HepG2 (cell line): Measurements from ENCODE around the gene CHRNB1. TPM values are rescaled to one million over a fixed set of nuclear protein-coding genes. Genes with fewer than 3 reads are reported as not detected.
A peak's percentile ranks its signal among the peaks of the same experiment; 100 is the strongest.

Source experiments
- KLF11 ChIP-seq: IDR thresholded peaks from 2 replicates; pipeline ENCODE4 v1.6.1; 2016; ENCODE audit warnings: missing compliant biosample characterization
- NFE2L1 ChIP-seq: sonication (generic); formaldehyde crosslinking; IDR thresholded peaks from 2 replicates; pipeline ENCODE4 v1.4.0; 2020; ENCODE audit warnings: missing genetic modification reagents, mild to moderate bottlenecking, borderline replicate concordance
- TBL1XR1 ChIP-seq: fragments of 150-350 bp; IDR thresholded peaks from 2 replicates; pipeline ENCODE4 v1.6.1; 2014; ENCODE audit warnings: borderline replicate concordance, low read length; ENCODE audit not compliant: partially characterized antibody
- ZFP37 ChIP-seq: sonication (generic); formaldehyde crosslinking; IDR thresholded peaks from 2 replicates; pipeline ENCODE4 v1.4.0; 2020; ENCODE audit warnings: missing genetic modification reagents, borderline replicate concordance
- ZNF207 ChIP-seq: fragments of 450-650 bp; IDR thresholded peaks from 2 replicates; pipeline ENCODE4 v1.6.1; 2016; ENCODE audit warnings: antibody characterized with exemption, borderline replicate concordance
- ZNF317 ChIP-seq: sonication (generic); formaldehyde crosslinking; IDR thresholded peaks from 2 replicates; pipeline ENCODE4 v1.5.0; 2020; ENCODE audit warnings: mild to moderate bottlenecking, missing genetic modification reagents
- ZNF792 ChIP-seq: IDR thresholded peaks from 2 replicates; pipeline ENCODE4 v1.6.1; 2016
- ZNF841 ChIP-seq: sonication (generic); formaldehyde crosslinking; IDR thresholded peaks from 2 replicates; pipeline ENCODE4 v1.8.1; 2023; ENCODE audit warnings: missing genetic modification reagents, borderline replicate concordance
- ZSCAN31 ChIP-seq: sonication (generic); formaldehyde crosslinking; IDR thresholded peaks from 2 replicates; pipeline ENCODE4 v1.5.0; 2020; ENCODE audit warnings: low read depth, mild to moderate bottlenecking, missing genetic modification reagents
- polyA plus RNA-seq, 8 experiments: library from polyadenylated mRNA; depleted of rRNA in 3 of 8; stranded (reverse) in 7 of 8; unstranded in 1 of 8; fragments of >200 nt; fragmentation: Illumina TruSeq in 4 of 8; extraction: Trizol in 4 of 8; gene quantifications; 2 replicates each; pipeline versions ENCODE4 v1.2.1 to v1.2.3, GENCODE V29; 2011 to 2016; ENCODE audit warnings: low read depth in 4 of 8, missing spikeins in 1 of 8, mixed read lengths in 1 of 8; ENCODE audit not compliant: insufficient read depth in 1 of 8
- total RNA-seq, 5 experiments: library from RNA; depleted of rRNA; stranded (reverse); fragments of >200 nt; fragmentation: Illumina TruSeq; extraction: Trizol; gene quantifications; 2 replicates each; pipeline ENCODE4 v1.2.3, GENCODE V29; 2016; ENCODE audit warnings: low read depth in 1 of 5
- TF ChIP-seq, protein P1 (sequence below): sonication (generic); formaldehyde crosslinking; IDR thresholded peaks from 2 replicates; pipeline ENCODE4 v1.9.0; 2021; ENCODE audit warnings: missing genetic modification reagents, borderline replicate concordance
- TF ChIP-seq, protein P2 (sequence below): sonication (generic); formaldehyde crosslinking; IDR thresholded peaks from 2 replicates; pipeline ENCODE4 v1.5.1; 2020; ENCODE audit warnings: missing genetic modification reagents, mild to moderate bottlenecking, borderline replicate concordance
- TF ChIP-seq, protein P3 (sequence below): sonication (generic); formaldehyde crosslinking; IDR thresholded peaks from 2 replicates; pipeline ENCODE4 v1.4.0; 2020; ENCODE audit warnings: missing genetic modification reagents
- TF ChIP-seq, protein P4 (sequence below): sonication (generic); formaldehyde crosslinking; IDR thresholded peaks from 2 replicates; pipeline ENCODE4 v1.5.0; 2020; ENCODE audit warnings: mild to moderate bottlenecking, missing genetic modification reagents
- TF ChIP-seq, protein P5 (sequence below): sonication (generic); formaldehyde crosslinking; IDR thresholded peaks from 2 replicates; pipeline ENCODE4 v1.4.0; 2020; ENCODE audit warnings: low read depth, mild to moderate bottlenecking, missing genetic modification reagents
- TF ChIP-seq, protein P6 (sequence below): IDR thresholded peaks from 2 replicates; pipeline ENCODE4 v1.6.1; 2016; ENCODE audit warnings: missing biosample characterization, missing genetic modification reagents, low read depth

Gene CHRNB1
- total and polyA plus RNA-seq, 2 of the 13 experiments (the other 11 are each of a cell fraction or from before 2014, with no cell fraction given): 5.4 to 33.7 TPM

DNA sequence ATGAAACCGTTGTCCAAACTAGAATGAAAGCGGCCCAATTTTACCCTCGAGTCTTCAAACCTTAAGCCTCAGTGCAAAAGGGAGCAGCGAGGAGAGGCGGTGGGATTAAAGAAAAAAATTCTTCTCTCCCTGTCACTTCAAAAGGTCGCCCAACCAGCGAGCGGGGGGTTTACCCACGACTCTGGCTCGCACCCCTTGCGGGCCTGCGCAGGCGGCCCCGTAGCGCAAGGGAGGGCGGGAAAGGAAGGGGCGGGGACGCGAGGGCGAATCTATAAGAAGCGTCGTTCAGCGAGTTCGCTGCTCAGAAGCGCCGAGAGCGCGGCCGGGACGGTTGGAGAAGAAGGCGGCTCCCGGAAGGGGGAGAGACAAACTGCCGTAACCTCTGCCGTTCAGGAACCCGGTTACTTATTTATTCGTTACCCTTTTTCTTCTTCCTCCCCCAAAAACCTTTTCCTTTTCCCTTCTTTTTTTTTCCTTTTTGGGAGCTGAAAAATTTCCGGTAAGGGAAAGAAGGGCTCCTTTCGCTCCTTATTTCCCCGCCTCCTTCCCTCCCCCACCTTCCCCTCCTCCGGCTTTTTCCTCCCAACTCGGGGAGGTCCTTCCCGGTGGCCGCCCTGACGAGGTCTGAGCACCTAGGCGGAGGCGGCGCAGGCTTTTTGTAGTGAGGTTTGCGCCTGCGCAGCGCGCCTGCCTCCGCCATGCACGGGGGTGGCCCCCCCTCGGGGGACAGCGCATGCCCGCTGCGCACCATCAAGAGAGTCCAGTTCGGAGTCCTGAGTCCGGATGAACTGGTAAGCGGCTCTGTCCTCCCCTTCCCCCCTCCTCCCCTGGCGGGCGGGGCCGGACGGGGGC is 39.4 kb downstream of the CHRNB1 start, which contains the start of gene POLR2A (continued):
- TF ChIP-seq, protein P1, sequence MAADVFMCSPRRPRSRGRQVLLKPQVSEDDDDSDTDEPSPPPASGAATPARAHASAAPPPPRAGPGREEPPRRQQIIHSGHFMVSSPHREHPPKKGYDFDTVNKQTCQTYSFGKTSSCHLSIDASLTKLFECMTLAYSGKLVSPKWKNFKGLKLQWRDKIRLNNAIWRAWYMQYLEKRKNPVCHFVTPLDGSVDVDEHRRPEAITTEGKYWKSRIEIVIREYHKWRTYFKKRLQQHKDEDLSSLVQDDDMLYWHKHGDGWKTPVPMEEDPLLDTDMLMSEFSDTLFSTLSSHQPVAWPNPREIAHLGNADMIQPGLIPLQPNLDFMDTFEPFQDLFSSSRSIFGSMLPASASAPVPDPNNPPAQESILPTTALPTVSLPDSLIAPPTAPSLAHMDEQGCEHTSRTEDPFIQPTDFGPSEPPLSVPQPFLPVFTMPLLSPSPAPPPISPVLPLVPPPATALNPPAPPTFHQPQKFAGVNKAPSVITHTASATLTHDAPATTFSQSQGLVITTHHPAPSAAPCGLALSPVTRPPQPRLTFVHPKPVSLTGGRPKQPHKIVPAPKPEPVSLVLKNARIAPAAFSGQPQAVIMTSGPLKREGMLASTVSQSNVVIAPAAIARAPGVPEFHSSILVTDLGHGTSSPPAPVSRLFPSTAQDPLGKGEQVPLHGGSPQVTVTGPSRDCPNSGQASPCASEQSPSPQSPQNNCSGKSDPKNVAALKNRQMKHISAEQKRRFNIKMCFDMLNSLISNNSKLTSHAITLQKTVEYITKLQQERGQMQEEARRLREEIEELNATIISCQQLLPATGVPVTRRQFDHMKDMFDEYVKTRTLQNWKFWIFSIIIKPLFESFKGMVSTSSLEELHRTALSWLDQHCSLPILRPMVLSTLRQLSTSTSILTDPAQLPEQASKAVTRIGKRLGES (CRISPR knock-in tag): peak; percentile 80; the same call in 1 of the 2 replicates
- TF ChIP-seq ZFP37: peak; percentile 84; the same call in 1 of the 2 replicates
- TF ChIP-seq ZNF317 (CRISPR knock-in tag): no peak; the same call in 1 of the 2 replicates
- TF ChIP-seq, protein P2, sequence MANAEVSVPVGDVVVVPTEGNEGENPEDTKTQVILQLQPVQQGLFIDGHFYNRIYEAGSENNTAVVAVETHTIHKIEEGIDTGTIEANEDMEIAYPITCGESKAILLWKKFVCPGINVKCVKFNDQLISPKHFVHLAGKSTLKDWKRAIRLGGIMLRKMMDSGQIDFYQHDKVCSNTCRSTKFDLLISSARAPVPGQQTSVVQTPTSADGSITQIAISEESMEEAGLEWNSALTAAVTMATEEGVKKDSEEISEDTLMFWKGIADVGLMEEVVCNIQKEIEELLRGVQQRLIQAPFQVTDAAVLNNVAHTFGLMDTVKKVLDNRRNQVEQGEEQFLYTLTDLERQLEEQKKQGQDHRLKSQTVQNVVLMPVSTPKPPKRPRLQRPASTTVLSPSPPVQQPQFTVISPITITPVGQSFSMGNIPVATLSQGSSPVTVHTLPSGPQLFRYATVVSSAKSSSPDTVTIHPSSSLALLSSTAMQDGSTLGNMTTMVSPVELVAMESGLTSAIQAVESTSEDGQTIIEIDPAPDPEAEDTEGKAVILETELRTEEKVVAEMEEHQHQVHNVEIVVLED (CRISPR knock-in tag): peak; percentile 22; the same call in 1 of the 2 replicates
- TF ChIP-seq, protein P3, sequence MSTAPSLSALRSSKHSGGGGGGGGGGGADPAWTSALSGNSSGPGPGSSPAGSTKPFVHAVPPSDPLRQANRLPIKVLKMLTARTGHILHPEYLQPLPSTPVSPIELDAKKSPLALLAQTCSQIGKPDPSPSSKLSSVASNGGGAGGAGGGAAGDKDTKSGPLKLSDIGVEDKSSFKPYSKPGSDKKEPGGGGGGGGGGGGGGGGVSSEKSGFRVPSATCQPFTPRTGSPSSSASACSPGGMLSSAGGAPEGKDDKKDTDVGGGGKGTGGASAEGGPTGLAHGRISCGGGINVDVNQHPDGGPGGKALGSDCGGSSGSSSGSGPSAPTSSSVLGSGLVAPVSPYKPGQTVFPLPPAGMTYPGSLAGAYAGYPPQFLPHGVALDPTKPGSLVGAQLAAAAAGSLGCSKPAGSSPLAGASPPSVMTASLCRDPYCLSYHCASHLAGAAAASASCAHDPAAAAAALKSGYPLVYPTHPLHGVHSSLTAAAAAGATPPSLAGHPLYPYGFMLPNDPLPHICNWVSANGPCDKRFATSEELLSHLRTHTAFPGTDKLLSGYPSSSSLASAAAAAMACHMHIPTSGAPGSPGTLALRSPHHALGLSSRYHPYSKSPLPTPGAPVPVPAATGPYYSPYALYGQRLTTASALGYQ: peak; percentile 52
- peak; percentile 39 for TF ChIP-seq ZSCAN31 (CRISPR knock-in tag)
- TF ChIP-seq, protein P4, sequence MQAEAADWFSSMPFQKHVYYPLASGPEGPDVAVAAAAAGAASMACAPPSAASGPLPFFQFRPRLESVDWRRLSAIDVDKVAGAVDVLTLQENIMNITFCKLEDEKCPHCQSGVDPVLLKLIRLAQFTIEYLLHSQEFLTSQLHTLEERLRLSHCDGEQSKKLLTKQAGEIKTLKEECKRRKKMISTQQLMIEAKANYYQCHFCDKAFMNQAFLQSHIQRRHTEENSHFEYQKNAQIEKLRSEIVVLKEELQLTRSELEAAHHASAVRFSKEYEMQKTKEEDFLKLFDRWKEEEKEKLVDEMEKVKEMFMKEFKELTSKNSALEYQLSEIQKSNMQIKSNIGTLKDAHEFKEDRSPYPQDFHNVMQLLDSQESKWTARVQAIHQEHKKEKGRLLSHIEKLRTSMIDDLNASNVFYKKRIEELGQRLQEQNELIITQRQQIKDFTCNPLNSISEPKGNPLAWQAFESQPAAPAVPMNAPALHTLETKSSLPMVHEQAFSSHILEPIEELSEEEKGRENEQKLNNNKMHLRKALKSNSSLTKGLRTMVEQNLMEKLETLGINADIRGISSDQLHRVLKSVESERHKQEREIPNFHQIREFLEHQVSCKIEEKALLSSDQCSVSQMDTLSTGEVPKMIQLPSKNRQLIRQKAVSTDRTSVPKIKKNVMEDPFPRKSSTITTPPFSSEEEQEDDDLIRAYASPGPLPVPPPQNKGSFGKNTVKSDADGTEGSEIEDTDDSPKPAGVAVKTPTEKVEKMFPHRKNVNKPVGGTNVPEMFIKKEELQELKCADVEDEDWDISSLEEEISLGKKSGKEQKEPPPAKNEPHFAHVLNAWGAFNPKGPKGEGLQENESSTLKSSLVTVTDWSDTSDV (CRISPR knock-in tag): no peak
- TF ChIP-seq KLF11 (CRISPR knock-in tag): no peak
- TF ChIP-seq ZNF841: peak; percentile 27; the same call in 1 of the 2 replicates
- TF ChIP-seq, protein P5, sequence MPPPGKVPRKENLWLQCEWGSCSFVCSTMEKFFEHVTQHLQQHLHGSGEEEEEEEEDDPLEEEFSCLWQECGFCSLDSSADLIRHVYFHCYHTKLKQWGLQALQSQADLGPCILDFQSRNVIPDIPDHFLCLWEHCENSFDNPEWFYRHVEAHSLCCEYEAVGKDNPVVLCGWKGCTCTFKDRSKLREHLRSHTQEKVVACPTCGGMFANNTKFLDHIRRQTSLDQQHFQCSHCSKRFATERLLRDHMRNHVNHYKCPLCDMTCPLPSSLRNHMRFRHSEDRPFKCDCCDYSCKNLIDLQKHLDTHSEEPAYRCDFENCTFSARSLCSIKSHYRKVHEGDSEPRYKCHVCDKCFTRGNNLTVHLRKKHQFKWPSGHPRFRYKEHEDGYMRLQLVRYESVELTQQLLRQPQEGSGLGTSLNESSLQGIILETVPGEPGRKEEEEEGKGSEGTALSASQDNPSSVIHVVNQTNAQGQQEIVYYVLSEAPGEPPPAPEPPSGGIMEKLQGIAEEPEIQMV (CRISPR knock-in tag): no peak
- peak; percentile 94 for TF ChIP-seq ZNF792
- TF ChIP-seq NFE2L1 (CRISPR knock-in tag): no peak
- TF ChIP-seq TBL1XR1: peak; percentile 31
- TF ChIP-seq, protein P6, sequence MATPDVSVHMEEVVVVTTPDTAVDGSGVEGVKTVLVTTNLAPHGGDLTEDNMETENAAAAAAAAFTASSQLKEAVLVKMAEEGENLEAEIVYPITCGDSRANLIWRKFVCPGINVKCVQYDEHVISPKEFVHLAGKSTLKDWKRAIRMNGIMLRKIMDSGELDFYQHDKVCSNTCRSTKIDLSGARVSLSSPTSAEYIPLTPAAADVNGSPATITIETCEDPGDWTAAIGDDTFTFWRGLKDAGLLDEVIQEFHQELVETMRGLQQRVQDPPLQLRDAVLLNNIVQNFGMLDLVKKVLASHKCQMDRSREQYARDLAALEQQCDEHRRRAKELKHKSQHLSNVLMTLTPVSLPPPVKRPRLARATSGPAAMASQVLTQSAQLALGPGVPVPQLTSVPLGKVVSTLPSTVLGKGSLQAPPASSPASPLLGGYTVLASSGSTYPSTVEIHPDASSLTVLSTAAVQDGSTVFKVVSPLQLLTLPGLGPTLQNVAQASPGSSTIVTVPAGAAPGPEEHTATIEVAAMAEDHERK (CRISPR knock-in tag): peak; percentile 37; the same call in 1 of the 2 replicates
- TF ChIP-seq ZNF207: no peak
